A673 (cell line): ENCODE data around the gene CHST15.

Source experiments
- EZH2 ChIP-seq: fragments of 200-600 bp; sonication (generic); IDR thresholded peaks from 2 replicates; pipeline ENCODE4 v1.6.1; 2017; ENCODE audit warnings: borderline replicate concordance, low read depth, mild to moderate bottlenecking, mixed read lengths, antibody characterized with exemption, low read length; ENCODE audit not compliant: poor library complexity, severe bottlenecking
- TF ChIP-seq, protein P1 (sequence below): fragments of 300-800, 200-600 bp; sonication (generic); conservative IDR thresholded peaks from 2 replicates; pipeline ENCODE4 v1.5.1; 2017; ENCODE audit warnings: low read depth, mild to moderate bottlenecking, antibody characterized with exemption, low read length, moderate library complexity, mixed read lengths

DNA sequence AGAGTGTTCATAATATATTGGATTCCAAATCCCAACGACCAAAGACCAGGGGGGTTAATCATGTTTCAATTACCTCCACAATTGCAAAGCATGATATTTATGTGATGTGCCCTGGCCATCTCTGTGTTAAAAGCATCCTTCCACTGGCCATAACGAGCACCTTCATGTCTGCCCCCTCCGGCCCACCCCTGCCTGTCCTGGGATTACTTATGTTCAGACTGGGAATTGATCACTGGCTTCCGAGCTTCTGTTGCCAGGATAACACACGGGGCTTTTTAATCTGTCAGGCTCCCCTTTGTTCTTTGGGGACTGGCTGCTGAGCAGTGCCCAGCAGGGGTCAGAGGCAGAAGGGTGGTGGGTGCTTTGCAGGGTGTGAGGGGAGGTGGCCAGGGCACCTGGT, 13.7 kb upstream of the CHST15 start:
- TF ChIP-seq, protein P1, sequence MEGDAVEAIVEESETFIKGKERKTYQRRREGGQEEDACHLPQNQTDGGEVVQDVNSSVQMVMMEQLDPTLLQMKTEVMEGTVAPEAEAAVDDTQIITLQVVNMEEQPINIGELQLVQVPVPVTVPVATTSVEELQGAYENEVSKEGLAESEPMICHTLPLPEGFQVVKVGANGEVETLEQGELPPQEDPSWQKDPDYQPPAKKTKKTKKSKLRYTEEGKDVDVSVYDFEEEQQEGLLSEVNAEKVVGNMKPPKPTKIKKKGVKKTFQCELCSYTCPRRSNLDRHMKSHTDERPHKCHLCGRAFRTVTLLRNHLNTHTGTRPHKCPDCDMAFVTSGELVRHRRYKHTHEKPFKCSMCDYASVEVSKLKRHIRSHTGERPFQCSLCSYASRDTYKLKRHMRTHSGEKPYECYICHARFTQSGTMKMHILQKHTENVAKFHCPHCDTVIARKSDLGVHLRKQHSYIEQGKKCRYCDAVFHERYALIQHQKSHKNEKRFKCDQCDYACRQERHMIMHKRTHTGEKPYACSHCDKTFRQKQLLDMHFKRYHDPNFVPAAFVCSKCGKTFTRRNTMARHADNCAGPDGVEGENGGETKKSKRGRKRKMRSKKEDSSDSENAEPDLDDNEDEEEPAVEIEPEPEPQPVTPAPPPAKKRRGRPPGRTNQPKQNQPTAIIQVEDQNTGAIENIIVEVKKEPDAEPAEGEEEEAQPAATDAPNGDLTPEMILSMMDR, result no peak
- no peak for TF ChIP-seq EZH2
